Brain microvascular endothelial cell (primary cell): ENCODE results near the gene ATF7IP2.
"Not testable (repeated sequence)": the region's sequence is repeated elsewhere in the genome, so short reads cannot be mapped to it uniquely, and the experiment has no call there.

Experiments used
- DNase-seq: peaks from one replicate; pipeline ENCODE4 v3.0.0-alpha.2; 2020
- H3K27ac ChIP-seq: fragments of 250-450 bp; sonication (Bioruptor Pico); 2 replicates; pipeline ENCODE4 v1.5.1; 2020; ENCODE audit warnings: mild to moderate bottlenecking, moderate library complexity
- H3K27me3 ChIP-seq: fragments of 250-450 bp; sonication (Bioruptor Pico); replicated peaks from 2 replicates; pipeline ENCODE4 v1.5.1; 2020; ENCODE audit warnings: mild to moderate bottlenecking
- H3K36me3 ChIP-seq: fragments of 250-450 bp; sonication (Bioruptor Pico); replicated peaks from 2 replicates; pipeline ENCODE4 v1.5.1; 2020; ENCODE audit warnings: mild to moderate bottlenecking
- H3K4me3 ChIP-seq: 2 replicates; pipeline ENCODE4 v1.5.1; 2011; ENCODE audit warnings: low read depth, mild to moderate bottlenecking, control low read depth, low read length, moderate library complexity
- CTCF ChIP-seq: IDR thresholded peaks from 2 replicates; pipeline ENCODE4 v1.5.1; 2011; ENCODE audit warnings: low read depth, mild to moderate bottlenecking, moderate library complexity, low read length, control low read depth, inconsistent platforms; ENCODE audit errors: missing control alignments
- in situ Hi-C: cut with HindIII; loops from 2 replicates; pipeline ENCODE4 v1.10.0; 2017; ENCODE audit warnings: low sequenced_read_pairs, low pct_ligation_motif_present

Gene ATF7IP2

GRCh38 chr16:10345629-10346028, 40.2 kb upstream of the ATF7IP2 start:
- no peak for DNase-seq
- Histone ChIP-seq H3K27ac (no peak overlapping the region), H3K27me3 (no peaks in the 10 kb centered on the region), H3K36me3 (no peaks in the 10 kb centered on the region), H3K4me3 (no peak overlapping the region)
- no peak for TF ChIP-seq CTCF
- in situ Hi-C loops: no loop called here

DNA sequence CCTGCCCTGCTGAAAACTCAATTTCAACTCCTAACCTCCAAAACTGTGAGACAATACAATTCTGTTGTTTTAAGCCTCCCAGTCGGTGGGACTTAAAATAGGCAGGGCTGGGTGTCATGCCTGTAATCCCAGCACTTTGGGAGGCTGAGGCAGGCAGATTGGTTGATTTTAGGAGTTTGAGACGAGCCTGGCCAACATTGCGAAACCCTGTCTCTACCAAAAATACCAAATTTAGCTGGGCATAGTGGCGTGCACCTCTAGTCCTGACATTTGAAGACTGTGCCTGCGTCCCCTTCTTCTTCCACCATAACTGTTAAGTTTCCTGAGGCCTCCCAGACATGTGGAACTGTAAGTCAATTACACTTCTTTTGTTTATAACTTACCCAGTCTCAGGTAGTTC, 36.0 kb upstream of the ATF7IP2 start:
- no peaks in the 10 kb centered on the region for H3K27me3 ChIP-seq
- TF ChIP-seq CTCF: no peak
- no peak overlapping the region for H3K4me3 ChIP-seq
- no peaks in the 10 kb centered on the region for H3K36me3 ChIP-seq
- DNase-seq: no peak
- H3K27ac ChIP-seq: no peak overlapping the region
- in situ Hi-C loops: no loop called here

GRCh38 chr16:10352262-10352661, 33.6 kb upstream of the ATF7IP2 start:
- Histone ChIP-seq H3K4me3 (no peak overlapping the region), H3K36me3 (no peaks in the 10 kb centered on the region), H3K27ac (no peak overlapping the region), H3K27me3 (no peaks in the 10 kb centered on the region)
- in situ Hi-C loops: no loop called here
- DNase-seq: no peak
- TF ChIP-seq CTCF: no peak

- TF ChIP-seq CTCF: no peak
These were observed 30.3 kb upstream of the ATF7IP2 start for GRCh38 chr16:10355589-10355988.

GRCh38 chr16:10356870-10357842, 28.7 kb upstream of the ATF7IP2 start:
- in situ Hi-C loops: no loop called here
- H3K4me3 ChIP-seq: no peak overlapping the region
- H3K27ac ChIP-seq: no peak overlapping the region
- no peak for TF ChIP-seq CTCF
- H3K27me3 ChIP-seq: no peaks in the 10 kb centered on the region
- H3K36me3 ChIP-seq: no peaks in the 10 kb centered on the region
- DNase-seq: no peak

More at GRCh38 chr16:10355589-10355988, 30.3 kb upstream of the ATF7IP2 start:
- Histone ChIP-seq H3K27me3 (no peaks in the 10 kb centered on the region), H3K36me3 (no peaks in the 10 kb centered on the region), H3K27ac (no peak overlapping the region), H3K4me3 (no peak overlapping the region)
- in situ Hi-C loops: no loop called here
- no peak for DNase-seq

DNA sequence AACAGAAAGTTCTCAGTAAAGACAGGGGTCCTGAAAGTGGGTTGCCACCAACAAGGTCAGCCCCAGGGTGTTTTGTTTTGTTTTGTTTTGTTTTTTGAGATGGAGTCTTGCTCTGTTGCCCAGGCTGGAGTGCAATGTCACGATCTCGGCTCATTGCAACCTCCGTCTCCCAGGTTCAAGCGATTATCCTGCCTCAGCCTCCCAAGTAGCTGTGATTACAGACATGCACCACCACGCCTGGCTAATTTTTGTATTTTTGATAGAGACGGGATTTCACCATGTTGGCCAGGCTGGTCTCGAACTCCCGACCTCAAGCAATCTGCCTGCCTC, 24.1 kb upstream of the ATF7IP2 start:
- DNase-seq, in situ Hi-C loops, H3K36me3 ChIP-seq, H3K27ac ChIP-seq, H3K27me3 ChIP-seq, H3K4me3 ChIP-seq: not testable (repeated sequence)
